Cardiac fibroblast (primary cell): ENCODE measurements around the gene UBE2E3.
"Not testable (repeated sequence)": the region's sequence is repeated elsewhere in the genome, so short reads cannot be mapped to it uniquely, and the experiment has no call there.

Source experiments
- DNase-seq, 2 donors: peaks; one replicate each; pipeline versions ENCODE4 v3.0.0 to v3.0.0-alpha.2; 2010; ENCODE audit warnings: low read depth in 2 of 2
- H3K4me3 ChIP-seq, 2 donors: replicated peaks in 1 of 2; 1 replicate in 1 of 2; 2 replicates in 1 of 2; pipeline ENCODE4 v1.5.1; 2011; ENCODE audit warnings: low read depth in 2 of 2, low read length in 2 of 2, mild to moderate bottlenecking in 2 of 2, moderate library complexity in 1 of 2
- TF ChIP-seq, protein P1 (sequence below): IDR thresholded peaks from one replicate; pipeline ENCODE4 v1.5.1; 2011; ENCODE audit warnings: low read depth, mild to moderate bottlenecking, low read length, inconsistent platforms

The UBE2E3 gene

GRCh38 chr2:181076658-181077057 lies 96.3 kb downstream of the UBE2E3 start:
- no peak for DNase-seq
- TF ChIP-seq, protein P1, sequence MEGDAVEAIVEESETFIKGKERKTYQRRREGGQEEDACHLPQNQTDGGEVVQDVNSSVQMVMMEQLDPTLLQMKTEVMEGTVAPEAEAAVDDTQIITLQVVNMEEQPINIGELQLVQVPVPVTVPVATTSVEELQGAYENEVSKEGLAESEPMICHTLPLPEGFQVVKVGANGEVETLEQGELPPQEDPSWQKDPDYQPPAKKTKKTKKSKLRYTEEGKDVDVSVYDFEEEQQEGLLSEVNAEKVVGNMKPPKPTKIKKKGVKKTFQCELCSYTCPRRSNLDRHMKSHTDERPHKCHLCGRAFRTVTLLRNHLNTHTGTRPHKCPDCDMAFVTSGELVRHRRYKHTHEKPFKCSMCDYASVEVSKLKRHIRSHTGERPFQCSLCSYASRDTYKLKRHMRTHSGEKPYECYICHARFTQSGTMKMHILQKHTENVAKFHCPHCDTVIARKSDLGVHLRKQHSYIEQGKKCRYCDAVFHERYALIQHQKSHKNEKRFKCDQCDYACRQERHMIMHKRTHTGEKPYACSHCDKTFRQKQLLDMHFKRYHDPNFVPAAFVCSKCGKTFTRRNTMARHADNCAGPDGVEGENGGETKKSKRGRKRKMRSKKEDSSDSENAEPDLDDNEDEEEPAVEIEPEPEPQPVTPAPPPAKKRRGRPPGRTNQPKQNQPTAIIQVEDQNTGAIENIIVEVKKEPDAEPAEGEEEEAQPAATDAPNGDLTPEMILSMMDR, result no peak

DNA sequence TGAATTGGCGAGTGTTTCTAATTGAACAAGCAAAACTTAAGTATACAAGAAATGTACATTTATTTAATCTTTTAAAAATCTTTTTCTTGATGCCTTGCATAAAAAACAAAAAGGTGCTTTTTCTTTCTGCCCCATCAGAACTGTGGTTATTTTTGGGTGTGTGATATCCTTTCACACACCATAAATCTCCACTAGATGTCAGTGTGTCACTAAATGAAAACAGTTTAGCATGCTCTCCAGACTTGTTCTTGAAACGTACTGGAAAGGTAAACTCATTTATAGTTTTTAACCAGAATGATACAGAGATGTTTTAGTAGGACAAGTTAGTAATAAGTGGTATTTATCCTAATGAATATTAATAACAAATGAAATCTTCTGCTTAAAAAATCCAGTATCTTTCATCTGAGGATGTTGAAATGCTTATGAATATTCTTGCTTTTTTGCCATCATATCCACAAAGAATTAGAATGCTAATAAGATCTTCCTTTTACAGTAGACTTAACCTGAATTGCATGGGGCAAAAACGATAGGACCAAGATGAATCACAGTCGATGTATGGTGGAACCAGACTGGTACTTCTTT lies 96.8 kb downstream of the UBE2E3 start:
- TF ChIP-seq, protein P1, result peak; percentile 61
- H3K4me3 ChIP-seq, result no peak overlapping the region
- peak; percentile 70 to 75 for DNase-seq

More at GRCh38 chr2:181076658-181077057, 96.3 kb downstream of the UBE2E3 start:
- no peak overlapping the region for H3K4me3 ChIP-seq

DNA sequence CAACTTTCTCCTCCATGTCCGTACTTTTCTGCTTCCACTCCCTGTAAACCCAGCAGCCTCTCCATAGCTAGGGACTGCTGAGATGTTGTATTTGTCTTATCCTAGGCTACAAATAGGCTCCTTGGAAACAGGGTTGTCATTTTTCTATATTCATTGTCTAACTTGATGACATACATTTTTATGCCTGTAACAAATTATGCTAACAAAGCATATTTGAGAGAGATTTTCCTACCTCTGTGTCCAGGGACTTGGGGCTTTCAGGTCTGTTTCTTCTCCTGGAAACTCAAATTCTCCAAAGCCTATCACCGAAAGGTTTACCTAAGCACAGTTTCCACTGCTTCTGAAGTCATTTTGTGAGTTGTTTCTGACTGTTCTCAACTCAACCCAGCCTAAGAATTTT lies 102.7 kb downstream of the UBE2E3 start:
- DNase-seq, result no peak
- H3K4me3 ChIP-seq, result no peak overlapping the region
- TF ChIP-seq, protein P1, result no peak

GRCh38 chr2:181085734-181086133 lies 105.3 kb downstream of the UBE2E3 start:
- DNase-seq, result no peak
- TF ChIP-seq, protein P1, result no peak
- H3K4me3 ChIP-seq, result no peak overlapping the region

DNA sequence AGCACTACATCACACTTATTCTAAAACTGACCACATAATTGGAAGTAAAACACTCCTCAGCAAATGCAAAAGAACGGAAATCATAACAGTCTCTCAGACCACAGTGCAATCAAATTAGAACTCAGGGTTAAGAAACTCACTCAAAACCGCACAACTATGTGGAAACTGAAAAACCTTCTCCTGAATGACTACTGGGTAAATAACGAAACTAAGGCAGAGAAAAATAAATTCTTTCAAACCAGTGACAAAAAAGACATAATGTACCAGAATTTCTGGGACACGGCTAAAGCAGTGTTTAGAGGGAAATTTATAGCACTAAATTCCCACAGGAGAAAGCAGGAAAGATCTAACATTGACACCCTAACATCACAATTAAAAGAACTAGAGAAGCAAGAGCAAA lies 111.5 kb downstream of the UBE2E3 start:
- not testable (repeated sequence) for H3K4me3 ChIP-seq, DNase-seq

DNA sequence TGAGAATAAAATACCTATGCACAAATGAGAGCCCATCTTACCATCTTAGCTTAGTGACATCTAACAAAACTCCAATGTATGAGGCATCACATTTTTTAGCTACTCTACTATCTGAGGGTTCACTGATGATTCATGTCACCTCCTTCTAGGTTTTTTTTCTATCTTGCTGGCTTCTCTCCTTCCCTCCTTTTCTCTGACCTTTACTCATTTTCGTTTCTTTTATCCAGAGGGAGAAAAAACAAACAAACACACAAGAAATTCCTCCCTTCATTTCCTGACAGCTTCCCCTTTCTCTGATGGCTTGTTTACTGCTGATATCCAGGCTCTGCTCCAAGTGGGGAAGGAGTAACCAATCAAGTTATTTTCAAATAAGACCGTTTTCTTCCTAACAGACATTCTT lies 115.1 kb downstream of the UBE2E3 start:
- TF ChIP-seq, protein P1, result no peak
- DNase-seq, result no peak

GRCh38 chr2:181103659-181104058 lies 123.3 kb downstream of the UBE2E3 start:
- TF ChIP-seq, protein P1, result no peak
- no peak for DNase-seq
- H3K4me3 ChIP-seq, result no peak overlapping the region

More for the DNA sequence above, 115.1 kb downstream of the UBE2E3 start:
- H3K4me3 ChIP-seq, result no peak overlapping the region
